Rectal smooth muscle tissue (tissue), 1 donor: ENCODE measurements around the gene ADAM33.

Source experiments
- H3K27ac ChIP-seq: one replicate; pipeline ENCODE4 v1.7.0; 2013; ENCODE audit warnings: low read depth, low read length, inconsistent platforms
- H3K27me3 ChIP-seq: one replicate; pipeline ENCODE4 v1.7.0; 2013; ENCODE audit warnings: low read length; ENCODE audit not compliant: control insufficient read depth, insufficient read depth
- H3K36me3 ChIP-seq: one replicate; pipeline ENCODE4 v1.7.0; 2013; ENCODE audit warnings: low read length; ENCODE audit not compliant: control insufficient read depth, insufficient read depth
- H3K4me1 ChIP-seq: one replicate; pipeline ENCODE4 v1.7.0; 2013; ENCODE audit warnings: low read length; ENCODE audit not compliant: control insufficient read depth, insufficient read depth
- H3K4me3 ChIP-seq: one replicate; pipeline ENCODE4 v1.7.0; 2013; ENCODE audit warnings: low read length
- H3K9ac ChIP-seq: one replicate; pipeline ENCODE4 v1.7.0; 2013; ENCODE audit warnings: low read length

Gene ADAM33

DNA sequence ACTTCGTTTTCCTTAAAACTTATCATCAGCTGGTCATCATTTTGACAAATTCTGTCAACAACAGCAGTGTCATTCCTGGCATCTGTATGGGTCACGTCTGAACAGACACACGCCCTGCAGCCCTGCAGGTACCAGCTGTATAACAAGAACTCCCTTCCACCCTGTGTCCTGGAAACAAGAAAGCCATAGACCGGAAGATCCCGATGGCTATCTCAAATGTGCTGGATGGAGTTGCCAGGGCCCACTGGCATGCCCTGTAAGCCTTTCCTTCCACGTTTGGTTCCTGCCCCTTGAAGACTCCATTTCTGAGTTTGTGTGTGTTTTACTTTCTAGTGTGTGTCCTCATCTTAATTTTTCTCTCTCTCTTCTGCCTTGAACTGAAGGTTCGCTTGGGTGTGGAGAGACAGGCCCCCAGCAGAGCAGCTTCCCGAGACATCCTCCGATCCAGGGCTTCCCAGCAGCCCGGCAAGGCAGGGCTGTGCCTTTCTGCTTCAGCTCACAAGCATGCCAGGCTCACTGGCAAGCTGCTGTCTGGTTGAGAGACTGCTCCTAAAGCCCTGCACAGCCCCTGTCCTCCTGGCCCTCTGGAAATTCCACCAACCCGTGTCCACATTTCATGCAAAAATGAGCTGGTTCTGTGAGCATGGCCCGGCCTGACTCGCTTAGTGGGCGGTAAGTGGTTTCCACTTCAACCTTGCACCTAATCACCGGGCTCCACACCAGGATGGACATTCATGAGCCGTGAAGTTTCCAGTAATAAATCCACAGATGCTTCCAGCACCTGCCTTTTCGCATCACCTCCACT is 27.3 kb downstream of the ADAM33 start:
- no peak overlapping the region for H3K27ac ChIP-seq
- no peak overlapping the region for H3K9ac ChIP-seq
- no peaks in the 10 kb centered on the region for H3K36me3 ChIP-seq
- no peaks in the 10 kb centered on the region for H3K4me1 ChIP-seq
- no peaks in the 10 kb centered on the region for H3K27me3 ChIP-seq
- H3K4me3 ChIP-seq: no peak overlapping the region

DNA sequence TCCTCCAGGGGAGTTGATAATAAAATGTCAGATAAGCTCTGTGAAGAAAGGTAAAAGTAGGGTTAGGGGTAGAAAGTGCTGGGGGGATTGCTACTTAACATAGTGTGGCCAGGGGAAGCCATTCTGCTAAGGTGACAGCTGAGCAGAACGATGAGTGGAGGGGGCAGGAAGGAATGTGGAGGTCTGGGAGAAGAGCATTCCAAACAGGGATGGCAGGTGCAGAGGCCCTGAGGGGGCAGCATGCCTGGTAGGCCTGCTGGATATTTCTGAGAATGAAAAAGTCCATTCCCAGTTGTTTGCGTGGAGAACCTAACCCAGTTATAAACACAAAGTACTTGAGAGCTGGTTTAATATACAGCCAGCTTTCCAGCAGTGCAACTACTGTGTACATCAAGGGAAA is 27.9 kb downstream of the ADAM33 start:
- Histone ChIP-seq H3K4me1 (no peaks in the 10 kb centered on the region), H3K36me3 (no peaks in the 10 kb centered on the region), H3K4me3 (no peak overlapping the region), H3K27ac (no peak overlapping the region), H3K27me3 (no peaks in the 10 kb centered on the region), H3K9ac (no peak overlapping the region)

DNA sequence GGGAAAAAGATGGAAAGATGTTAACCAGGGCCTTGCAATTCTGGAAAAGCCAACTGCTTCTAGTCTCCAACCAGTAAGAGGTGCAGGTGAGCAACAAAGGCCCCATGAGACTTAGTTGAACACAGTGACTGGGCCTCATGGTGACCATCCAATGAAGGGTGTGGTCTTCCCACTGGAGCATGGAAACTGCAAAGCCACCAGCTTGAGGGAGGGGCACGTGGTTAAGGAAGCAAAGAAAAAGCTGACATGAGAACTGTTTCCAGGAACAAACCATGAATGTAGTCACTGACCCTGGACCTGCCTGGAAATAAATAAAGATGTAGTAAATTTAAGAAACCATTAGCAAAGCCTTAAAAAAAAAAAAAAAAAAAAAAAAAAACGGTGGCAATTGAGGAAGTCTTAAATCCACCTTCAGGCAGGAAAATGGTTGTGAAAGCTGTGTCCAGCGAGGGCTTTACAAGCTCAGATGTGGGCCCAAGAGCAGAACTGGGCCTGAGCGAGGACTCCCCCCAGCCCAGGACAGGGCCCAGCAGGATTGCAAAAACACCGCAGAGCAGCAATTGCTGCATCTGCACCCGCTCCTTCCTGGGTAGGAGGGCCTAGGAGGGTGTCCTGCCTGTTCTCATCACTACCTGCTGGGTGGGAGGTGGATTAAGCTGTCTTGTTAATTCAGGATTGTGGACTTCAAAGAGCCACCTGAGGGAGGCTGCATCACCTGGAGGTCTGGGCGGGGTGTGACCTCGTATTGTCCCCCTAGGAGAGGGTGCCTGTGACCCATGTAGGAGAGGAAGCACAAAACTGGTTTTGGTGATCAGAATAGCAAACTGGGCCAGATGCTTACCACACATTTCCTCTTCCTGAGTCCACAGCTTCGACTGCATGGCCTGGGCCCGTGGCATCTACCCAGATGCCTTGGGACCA is 28.9 kb downstream of the ADAM33 start:
- Histone ChIP-seq H3K36me3 (no peaks in the 10 kb centered on the region), H3K4me1 (no peaks in the 10 kb centered on the region), H3K27me3 (no peaks in the 10 kb centered on the region), H3K9ac (no peak overlapping the region), H3K27ac (no peak overlapping the region), H3K4me3 (no peak overlapping the region)

DNA sequence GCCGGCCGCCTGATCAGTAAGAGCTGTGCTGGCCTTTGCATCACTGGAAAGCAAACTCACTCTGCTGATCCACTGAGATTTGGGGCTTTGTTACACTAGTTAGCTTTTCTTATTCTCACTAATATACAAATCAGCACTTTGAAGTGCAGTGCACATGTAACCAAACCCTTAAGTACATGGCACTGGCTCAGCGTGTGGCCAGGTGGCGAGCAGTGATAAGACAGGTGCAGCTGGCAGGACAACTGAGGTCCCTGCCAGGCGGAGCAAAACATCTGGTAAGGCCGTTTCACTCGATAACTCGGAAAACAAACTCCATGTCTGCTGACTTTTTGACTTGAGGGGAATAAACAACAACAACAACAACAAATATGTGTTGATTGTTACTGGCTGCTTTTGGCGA is 29.6 kb downstream of the ADAM33 start:
- Histone ChIP-seq H3K4me3 (no peak overlapping the region), H3K27me3 (no peaks in the 10 kb centered on the region), H3K9ac (no peak overlapping the region), H3K27ac (no peak overlapping the region), H3K4me1 (no peaks in the 10 kb centered on the region), H3K36me3 (no peaks in the 10 kb centered on the region)

DNA sequence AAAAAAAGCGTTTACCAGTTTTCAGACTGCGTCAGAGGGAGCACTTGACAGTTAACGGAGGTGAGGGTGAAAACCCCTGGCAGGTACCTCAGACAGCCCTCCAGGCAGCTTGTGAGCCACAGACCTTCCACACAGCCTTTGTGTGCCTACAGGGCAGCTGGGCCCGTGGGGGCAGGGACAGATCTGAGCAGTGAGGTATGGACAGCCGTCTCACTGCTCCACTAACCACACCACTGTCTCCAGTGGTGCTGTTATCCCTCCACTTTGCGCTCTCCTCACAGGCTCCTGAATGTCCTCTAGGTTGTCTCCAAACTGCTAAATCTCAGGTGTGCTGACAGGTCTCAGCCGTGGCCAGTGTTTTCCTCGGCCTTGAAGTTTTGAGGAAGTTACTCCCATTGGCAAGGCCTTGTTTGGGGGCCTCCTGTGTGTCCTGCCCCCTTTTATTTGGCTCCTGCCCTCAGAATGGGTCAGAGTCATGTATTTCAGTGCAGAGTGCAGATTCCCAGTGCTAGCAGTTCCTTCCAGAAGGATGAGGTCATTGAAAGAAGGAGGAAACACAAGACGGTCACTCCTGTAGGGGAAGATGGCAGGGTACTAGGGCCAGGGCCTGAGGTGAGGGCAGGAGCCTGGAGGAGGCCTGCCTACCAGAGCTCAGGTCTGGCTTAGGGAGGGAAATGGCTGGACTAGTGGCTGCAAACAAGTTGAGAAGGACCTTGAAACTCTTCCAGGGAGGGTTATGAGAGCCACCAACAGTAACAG is 30.4 kb downstream of the ADAM33 start:
- Histone ChIP-seq H3K9ac (no peak overlapping the region), H3K4me3 (no peak overlapping the region), H3K36me3 (no peaks in the 10 kb centered on the region), H3K4me1 (no peaks in the 10 kb centered on the region), H3K27me3 (no peaks in the 10 kb centered on the region), H3K27ac (no peak overlapping the region)

DNA sequence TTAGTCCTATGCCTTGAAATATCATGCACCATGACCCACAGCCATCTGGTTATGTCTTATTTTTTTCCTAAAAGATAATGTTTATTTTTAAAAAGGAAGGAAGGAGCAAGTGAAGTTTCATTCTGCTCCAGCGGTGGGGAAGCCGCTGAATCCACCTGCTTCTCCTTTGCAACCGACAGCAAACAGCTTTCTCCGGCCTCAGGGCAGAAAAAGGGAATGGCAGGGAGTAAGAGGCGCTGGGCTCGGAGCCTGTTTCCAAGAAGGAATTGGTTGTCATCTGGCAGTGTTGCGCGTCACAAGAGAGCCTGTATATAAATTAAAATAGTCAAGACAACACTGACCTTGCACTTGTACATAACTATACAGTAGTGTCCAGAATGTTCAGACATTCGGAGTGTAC is 32.9 kb downstream of the ADAM33 start:
- Histone ChIP-seq H3K9ac (no peak overlapping the region), H3K4me1 (no peaks in the 10 kb centered on the region), H3K27me3 (no peaks in the 10 kb centered on the region), H3K27ac (no peak overlapping the region), H3K4me3 (no peak overlapping the region), H3K36me3 (peaks cover 6% of the 10 kb centered on the region)

DNA sequence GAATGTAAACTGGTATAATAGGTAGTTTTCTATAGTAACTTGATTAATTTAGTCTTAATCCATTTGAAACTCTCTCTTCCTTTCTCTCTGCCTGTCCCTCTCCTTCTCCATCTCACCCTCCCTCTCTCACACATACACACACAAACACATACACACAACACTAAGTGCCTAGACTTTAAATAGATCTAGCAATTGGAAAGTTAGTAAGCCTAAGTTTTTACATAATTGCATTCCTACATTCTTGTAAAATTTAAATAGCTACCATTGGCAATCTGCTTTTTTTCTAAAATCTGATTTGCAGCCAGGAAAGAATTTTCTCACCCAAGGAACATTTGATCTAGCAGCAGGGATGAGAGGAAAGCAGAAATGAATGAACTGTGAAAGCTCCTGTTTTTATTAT is 34.3 kb downstream of the ADAM33 start:
- peaks cover 6% of the 10 kb centered on the region for H3K36me3 ChIP-seq
- no peak overlapping the region for H3K9ac ChIP-seq
- no peak overlapping the region for H3K4me3 ChIP-seq
- H3K4me1 ChIP-seq: no peaks in the 10 kb centered on the region
- H3K27me3 ChIP-seq: no peaks in the 10 kb centered on the region
- no peak overlapping the region for H3K27ac ChIP-seq

DNA sequence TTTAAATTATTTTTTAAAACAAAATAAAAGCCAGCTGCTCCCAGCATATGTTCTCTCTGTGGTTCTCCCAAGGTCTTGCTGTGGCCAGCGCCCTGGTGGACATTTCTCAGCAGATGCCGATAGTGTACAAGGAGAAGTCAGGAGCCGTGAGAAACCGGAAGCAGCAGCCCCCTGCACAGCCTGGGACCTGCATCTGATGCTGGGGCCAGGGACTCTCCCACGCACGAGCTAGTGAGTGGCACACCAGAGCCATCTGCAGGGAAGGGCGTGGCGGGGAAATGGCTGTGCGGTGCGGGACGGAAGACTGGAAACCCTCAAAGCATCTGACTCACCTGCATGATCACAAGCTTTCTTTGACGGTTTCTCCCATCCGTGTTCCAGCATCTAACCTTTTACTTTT is 35.2 kb downstream of the ADAM33 start:
- Histone ChIP-seq H3K4me1 (no peaks in the 10 kb centered on the region), H3K9ac (no peak overlapping the region), H3K36me3 (peaks cover 6% of the 10 kb centered on the region), H3K27me3 (no peaks in the 10 kb centered on the region), H3K4me3 (no peak overlapping the region), H3K27ac (no peak overlapping the region)

DNA sequence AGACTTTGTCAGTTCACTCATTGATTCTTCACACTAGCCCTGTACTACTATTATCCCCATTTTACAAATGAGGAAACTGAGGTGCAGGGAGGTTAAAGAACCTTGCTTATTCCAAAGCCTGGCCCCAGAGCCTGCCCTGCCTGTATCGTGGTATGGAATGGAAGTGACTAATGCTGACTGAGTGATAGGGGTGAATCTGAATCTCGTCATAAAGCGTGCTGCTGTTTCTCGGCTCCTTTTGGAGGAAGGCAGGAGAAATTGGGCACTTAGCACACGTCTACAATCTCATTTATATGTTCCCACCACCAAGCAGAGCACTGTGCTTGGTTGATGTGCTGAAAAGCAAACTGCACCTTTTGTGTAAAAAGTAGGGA is 35.8 kb downstream of the ADAM33 start:
- Histone ChIP-seq H3K36me3 (peaks cover 6% of the 10 kb centered on the region), H3K4me1 (no peaks in the 10 kb centered on the region), H3K27me3 (no peaks in the 10 kb centered on the region), H3K27ac (no peak overlapping the region), H3K9ac (no peak overlapping the region), H3K4me3 (no peak overlapping the region)

DNA sequence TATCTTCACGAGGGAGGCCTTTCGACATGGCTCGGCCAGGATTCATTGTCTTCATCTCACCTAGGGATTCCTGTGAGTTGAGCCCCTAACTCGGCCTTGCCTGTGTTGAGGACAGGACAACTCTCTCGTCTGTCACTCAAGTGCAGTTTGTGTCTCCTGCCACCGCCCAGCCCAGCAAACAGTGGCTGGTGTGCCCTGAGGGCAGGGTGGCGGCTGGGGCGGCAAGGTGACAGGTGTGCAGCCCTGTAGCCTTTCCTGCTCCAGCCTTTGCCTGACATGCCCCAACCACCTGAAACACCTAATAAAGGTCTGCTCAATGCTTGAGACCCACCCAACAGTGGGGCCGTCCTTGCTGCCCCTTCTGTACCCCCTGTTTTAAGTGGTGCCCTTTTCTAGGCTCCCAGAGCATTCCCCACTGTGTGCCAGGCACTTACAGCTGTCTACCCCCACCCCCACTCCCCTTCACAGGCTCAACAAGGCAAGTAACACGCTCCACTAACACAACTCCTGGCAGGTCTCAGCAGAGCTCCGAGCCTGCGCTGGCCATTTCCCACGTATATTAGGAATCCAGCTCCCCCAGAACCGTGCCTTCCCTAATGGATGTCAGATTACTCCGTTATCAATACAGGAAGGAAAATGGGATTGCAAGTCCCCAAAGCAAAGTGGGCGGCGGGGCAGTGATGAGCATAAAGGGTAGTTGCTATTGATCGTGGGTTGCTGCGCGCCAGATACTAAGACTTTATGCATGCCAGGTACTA is 36.3 kb downstream of the ADAM33 start:
- Histone ChIP-seq H3K27me3 (no peaks in the 10 kb centered on the region), H3K9ac (no peak overlapping the region), H3K36me3 (peaks cover 6% of the 10 kb centered on the region), H3K4me3 (no peak overlapping the region), H3K27ac (no peak overlapping the region), H3K4me1 (no peaks in the 10 kb centered on the region)

DNA sequence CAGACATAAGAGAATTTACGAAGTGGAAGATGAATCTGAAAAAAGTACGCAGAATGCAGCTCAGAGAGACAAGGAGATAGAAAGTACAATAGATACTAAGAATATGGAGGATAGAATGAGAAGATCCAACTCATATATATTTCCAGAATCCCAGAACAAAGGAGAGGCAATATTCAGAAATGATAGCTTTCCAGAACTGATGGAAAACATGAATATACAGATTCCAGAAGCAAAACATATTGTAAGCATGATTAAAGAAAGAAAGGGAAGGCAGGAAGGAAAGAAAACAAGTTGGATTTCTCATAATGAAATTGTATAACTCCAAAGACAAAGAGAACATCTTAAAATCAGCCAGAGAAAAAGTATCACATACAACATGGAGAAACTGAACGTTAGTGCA is 41.6 kb downstream of the ADAM33 start:
- Histone ChIP-seq H3K4me3 (no peak overlapping the region), H3K27me3 (no peaks in the 10 kb centered on the region), H3K36me3 (peaks cover 6% of the 10 kb centered on the region), H3K27ac (no peak overlapping the region), H3K9ac (no peak overlapping the region), H3K4me1 (no peaks in the 10 kb centered on the region)

DNA sequence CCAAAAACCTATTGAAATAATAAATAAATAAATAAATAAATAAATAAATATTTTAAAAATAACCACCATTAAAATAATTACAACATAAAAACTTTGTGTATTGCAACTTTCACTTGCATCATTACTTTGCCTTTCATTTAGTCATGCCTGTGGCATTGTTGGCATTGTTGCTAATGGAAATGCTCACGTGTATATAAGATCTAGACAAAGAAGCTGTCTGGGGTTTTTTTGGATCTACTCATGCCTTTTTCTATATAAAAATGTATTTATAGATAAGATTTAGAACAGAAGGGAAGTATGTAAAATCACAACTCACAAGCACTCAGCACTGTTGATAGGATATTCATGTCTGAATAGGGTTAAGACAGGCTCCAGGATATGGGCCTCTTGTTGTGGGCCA is 46.5 kb downstream of the ADAM33 start:
- H3K4me1 ChIP-seq: no peaks in the 10 kb centered on the region
- H3K4me3 ChIP-seq: no peak overlapping the region
- H3K27ac ChIP-seq: no peak overlapping the region
- H3K27me3 ChIP-seq: no peaks in the 10 kb centered on the region
- H3K9ac ChIP-seq: no peak overlapping the region
- peaks cover 4% of the 10 kb centered on the region for H3K36me3 ChIP-seq
